SH-SY5Y (cell line): Measurements from ENCODE around the gene MARCHF10.

ENCODE experiments used
- GATA2 ChIP-seq: IDR thresholded peaks from 2 replicates; pipeline ENCODE4 v1.6.1; 2011; ENCODE audit warnings: mild to moderate bottlenecking, low read depth, low read length
- GATA3 ChIP-seq: IDR thresholded peaks from 2 replicates; pipeline ENCODE4 v1.6.1; 2011; ENCODE audit warnings: low read depth, mild to moderate bottlenecking, low read length, moderate library complexity

DNA sequence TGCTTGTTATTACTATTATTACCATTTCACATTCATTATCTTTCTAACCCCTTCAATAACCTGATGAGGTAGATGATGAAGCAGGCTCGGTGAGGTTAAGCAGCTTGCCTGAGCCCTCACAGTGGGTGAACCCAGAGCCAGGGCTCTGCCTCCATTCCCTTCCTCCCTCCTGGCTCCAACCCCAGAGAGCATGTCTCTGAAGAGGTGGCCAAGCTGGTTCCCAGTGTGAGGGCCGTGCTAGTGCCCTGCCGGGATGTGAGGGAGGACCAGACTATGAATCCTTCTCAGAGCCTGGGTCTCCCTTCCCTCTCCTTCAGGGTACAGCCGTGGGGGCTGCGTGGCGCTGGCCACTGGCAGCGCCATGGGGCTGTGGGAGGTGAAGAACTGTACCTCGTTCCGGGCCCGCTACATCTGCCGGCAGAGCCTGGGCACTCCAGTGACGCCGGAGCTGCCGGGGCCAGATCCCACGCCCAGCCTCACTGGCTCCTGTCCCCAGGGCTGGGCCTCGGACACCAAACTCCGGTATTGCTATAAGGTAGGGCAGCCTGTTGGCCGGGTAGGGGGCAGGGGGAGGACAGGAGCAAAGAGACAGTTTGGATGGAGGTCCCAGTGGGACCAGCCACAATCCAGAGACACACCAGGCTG lies 131.0 kb downstream of the MARCHF10 start:
- no peak for TF ChIP-seq GATA2
- TF ChIP-seq GATA3, result no peak
